Endothelial cell (in vitro differentiated cells): ENCODE measurements around the gene RPL18A. TPM values are rescaled to one million over a fixed set of nuclear protein-coding genes. Genes with fewer than 3 reads are reported as not detected.

Experiments
- DNase-seq: peaks from one replicate; pipeline ENCODE4 v3.0.0; 2021; ENCODE audit warnings: low spot score
- H3K27ac Mint-ChIP-seq: one replicate; pipeline ENCODE4 v1.8.0; 2021; ENCODE audit warnings: mixed read lengths, inconsistent platforms; ENCODE audit not compliant: unreplicated experiment
- H3K27me3 Mint-ChIP-seq: one replicate; pipeline ENCODE4 v1.8.0; 2021; ENCODE audit warnings: mild to moderate bottlenecking, moderate library complexity, mixed read lengths, inconsistent platforms; ENCODE audit not compliant: unreplicated experiment
- H3K36me3 Mint-ChIP-seq: one replicate; pipeline ENCODE4 v1.8.0; 2021; ENCODE audit warnings: mild to moderate bottlenecking, low read depth, mixed read lengths, inconsistent platforms; ENCODE audit not compliant: unreplicated experiment
- H3K4me1 Mint-ChIP-seq: one replicate; pipeline ENCODE4 v1.8.0; 2021; ENCODE audit warnings: mild to moderate bottlenecking, mixed read lengths, inconsistent platforms; ENCODE audit not compliant: unreplicated experiment
- H3K4me3 Mint-ChIP-seq: one replicate; pipeline ENCODE4 v1.8.0; 2021; ENCODE audit warnings: mild to moderate bottlenecking, mixed read lengths, inconsistent platforms; ENCODE audit not compliant: unreplicated experiment
- H3K9me3 Mint-ChIP-seq: one replicate; pipeline ENCODE4 v1.8.0; 2021; ENCODE audit warnings: mixed read lengths, inconsistent platforms; ENCODE audit not compliant: unreplicated experiment
- total RNA-seq: library from RNA; stranded (reverse); fragmentation: NEBNext Ultra II Directional; extraction: Animal tissue kit (Norgen Biotek cat#: 25700); gene quantifications from one replicate; pipeline ENCODE4 v1.2.1, GENCODE V29; 2021; ENCODE audit not compliant: unreplicated experiment
- TF ChIP-seq, protein P1 (sequence below): fragments of 200-600 bp; sonication (generic); IDR thresholded peaks from one replicate; pipeline ENCODE4 v1.5.0; 2021; ENCODE audit warnings: antibody characterized with exemption; ENCODE audit not compliant: unreplicated experiment

Gene RPL18A
- total RNA-seq, 1 donor from 2014 or later, result 2,048 TPM

DNA sequence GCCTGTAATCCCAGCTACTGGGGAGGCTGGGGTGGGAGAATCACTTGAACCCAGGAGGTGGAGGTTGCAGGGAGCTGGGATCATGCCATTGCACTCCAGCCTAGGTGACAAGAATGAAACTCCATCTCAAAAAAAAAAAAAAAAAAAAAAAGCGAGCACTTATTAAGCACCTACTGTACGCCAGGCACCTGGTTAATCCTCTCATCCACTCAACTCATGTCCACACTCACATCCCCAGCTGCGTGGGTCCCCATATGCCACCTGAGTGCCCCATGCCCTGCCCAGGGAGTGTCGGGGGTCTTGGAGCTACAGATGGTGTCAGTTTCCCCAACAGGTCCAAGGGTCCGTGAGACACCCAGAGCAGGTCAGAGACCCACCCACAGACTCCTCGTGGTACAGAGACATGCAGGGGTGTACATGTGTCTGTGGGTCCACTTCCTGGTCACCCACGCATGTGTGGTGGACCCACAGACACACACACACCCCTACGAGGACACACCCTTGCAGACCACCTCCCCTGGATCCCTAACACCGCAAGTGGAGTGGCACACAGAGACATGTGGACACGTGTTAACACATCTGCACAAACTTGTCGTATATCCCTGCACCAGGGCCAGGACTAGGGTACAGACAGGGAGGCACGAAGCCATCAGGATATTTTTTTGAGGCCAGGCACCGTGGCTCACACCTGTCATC, 41.9 kb upstream of the RPL18A start:
- Mint-ChIP-seq H3K27me3 (peaks cover 3% of the 10 kb centered on the region), H3K4me3 (no peak overlapping the region), H3K36me3 (no peaks in the 10 kb centered on the region), H3K27ac (no peak overlapping the region), H3K9me3 (no peaks in the 10 kb centered on the region), H3K4me1 (no peaks in the 10 kb centered on the region)
- TF ChIP-seq, protein P1, sequence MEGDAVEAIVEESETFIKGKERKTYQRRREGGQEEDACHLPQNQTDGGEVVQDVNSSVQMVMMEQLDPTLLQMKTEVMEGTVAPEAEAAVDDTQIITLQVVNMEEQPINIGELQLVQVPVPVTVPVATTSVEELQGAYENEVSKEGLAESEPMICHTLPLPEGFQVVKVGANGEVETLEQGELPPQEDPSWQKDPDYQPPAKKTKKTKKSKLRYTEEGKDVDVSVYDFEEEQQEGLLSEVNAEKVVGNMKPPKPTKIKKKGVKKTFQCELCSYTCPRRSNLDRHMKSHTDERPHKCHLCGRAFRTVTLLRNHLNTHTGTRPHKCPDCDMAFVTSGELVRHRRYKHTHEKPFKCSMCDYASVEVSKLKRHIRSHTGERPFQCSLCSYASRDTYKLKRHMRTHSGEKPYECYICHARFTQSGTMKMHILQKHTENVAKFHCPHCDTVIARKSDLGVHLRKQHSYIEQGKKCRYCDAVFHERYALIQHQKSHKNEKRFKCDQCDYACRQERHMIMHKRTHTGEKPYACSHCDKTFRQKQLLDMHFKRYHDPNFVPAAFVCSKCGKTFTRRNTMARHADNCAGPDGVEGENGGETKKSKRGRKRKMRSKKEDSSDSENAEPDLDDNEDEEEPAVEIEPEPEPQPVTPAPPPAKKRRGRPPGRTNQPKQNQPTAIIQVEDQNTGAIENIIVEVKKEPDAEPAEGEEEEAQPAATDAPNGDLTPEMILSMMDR, result no peak
- no peak for DNase-seq

- Mint-ChIP-seq H3K27ac (no peak within 1 kb of the TSS), H3K4me3 (no peak within 1 kb of the TSS), H3K4me1 (no peaks in the 10 kb centered on the region), H3K27me3 (peaks cover 1% of the 10 kb centered on the region), H3K36me3 (no peaks in the 10 kb centered on the region), H3K9me3 (no peaks in the 10 kb centered on the region)
- TF ChIP-seq, protein P1, result no peak
- DNase-seq, result no peak
Observed at GRCh38 chr19:17821190-17821589, 38.5 kb upstream of the RPL18A start, which contains the start of gene INSL3. Gene INSL3 (minus strand): TSS chr19:17821519. CDS start chr19:17821506, 13 bp downstream.

DNA sequence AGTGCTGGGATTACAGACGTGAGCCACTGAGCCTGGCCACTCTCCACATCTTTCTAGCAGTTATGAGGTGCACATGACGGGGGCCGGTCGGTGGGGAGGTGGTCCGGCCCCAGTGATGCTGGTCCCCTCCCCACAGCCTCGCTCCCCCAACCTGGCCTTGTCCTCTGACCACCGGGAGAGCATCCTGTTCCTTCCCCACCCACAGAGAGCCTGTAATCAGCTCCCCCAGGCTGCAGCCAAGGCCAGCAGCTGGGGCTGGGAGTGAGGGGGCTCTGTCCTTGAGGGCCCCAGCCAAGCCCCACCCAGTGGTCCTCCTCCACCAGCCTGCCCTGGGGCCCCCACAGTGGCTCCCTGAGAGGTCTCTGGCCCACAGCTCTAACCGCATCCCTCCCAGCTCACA, 35.4 kb upstream of the RPL18A start:
- H3K9me3 Mint-ChIP-seq, result no peaks in the 10 kb centered on the region
- H3K27ac Mint-ChIP-seq, result no peak overlapping the region
- no peaks in the 10 kb centered on the region for H3K36me3 Mint-ChIP-seq
- TF ChIP-seq, protein P1, result no peak
- no peak for DNase-seq
- H3K4me3 Mint-ChIP-seq, result no peak overlapping the region
- peaks cover 1% of the 10 kb centered on the region for H3K27me3 Mint-ChIP-seq
- no peaks in the 10 kb centered on the region for H3K4me1 Mint-ChIP-seq

- Mint-ChIP-seq H3K4me1 (peaks cover 4% of the 10 kb centered on the region), H3K36me3 (no peaks in the 10 kb centered on the region), H3K4me3 (no peak overlapping the region), H3K27me3 (peaks cover 3% of the 10 kb centered on the region), H3K27ac (no peak overlapping the region), H3K9me3 (no peaks in the 10 kb centered on the region)
- DNase-seq, result no peak
- TF ChIP-seq, protein P1, result no peak
Observed at GRCh38 chr19:17826508-17827056, 33.1 kb upstream of the RPL18A start.
